GM06990 (cell line): Measurements from ENCODE around the gene DCD.
A peak's percentile ranks its signal among the peaks of the same experiment; 100 is the strongest.

Experiments used
- DNase-seq: peaks from one replicate; pipeline ENCODE4 v3.0.0-alpha.2; 2011; ENCODE audit not compliant: insufficient read length; ENCODE audit errors: extremely low read depth
- H3K27me3 ChIP-seq: replicated peaks from 2 replicates; pipeline ENCODE4 v1.6.0; 2011; ENCODE audit warnings: low read length; ENCODE audit not compliant: control insufficient read depth, insufficient read depth
- H3K36me3 ChIP-seq: 2 replicates; pipeline ENCODE4 v1.5.1; 2011; ENCODE audit warnings: low read length; ENCODE audit not compliant: control insufficient read depth, insufficient read depth
- H3K4me3 ChIP-seq: replicated peaks from 2 replicates; pipeline ENCODE4 v1.5.1; 2011; ENCODE audit warnings: low read depth, mild to moderate bottlenecking, control low read depth, low read length
- CTCF ChIP-seq: IDR thresholded peaks from 2 replicates; pipeline ENCODE4 v1.5.1; 2011; ENCODE audit warnings: low read length, control low read depth, mild to moderate bottlenecking, inconsistent platforms; ENCODE audit not compliant: insufficient read depth, poor library complexity, severe bottlenecking

DCD gene

GRCh38 chr12:54631988-54632728 is 16.0 kb downstream of the DCD start:
- peak; percentile 16 for TF ChIP-seq CTCF
- Histone ChIP-seq H3K27me3 (peaks cover 2% of the 10 kb centered on the region; the same call in 1 of the 2 replicates), H3K36me3 (no peaks in the 10 kb centered on the region), H3K4me3 (no peak overlapping the region)
- DNase-seq, result no peak

- no peak for TF ChIP-seq CTCF
- H3K36me3 ChIP-seq, result no peaks in the 10 kb centered on the region
- no peak overlapping the region for H3K4me3 ChIP-seq
- DNase-seq, result no peak
- H3K27me3 ChIP-seq, result peaks cover 2% of the 10 kb centered on the region; the same call in 1 of the 2 replicates
These were observed 16.6 kb downstream of the DCD start for GRCh38 chr12:54631551-54631950.

GRCh38 chr12:54629925-54630324 is 18.2 kb downstream of the DCD start:
- H3K36me3 ChIP-seq, result no peaks in the 10 kb centered on the region
- DNase-seq, result no peak
- peaks cover 2% of the 10 kb centered on the region; the same call in 1 of the 2 replicates for H3K27me3 ChIP-seq
- no peak overlapping the region for H3K4me3 ChIP-seq
- no peak for TF ChIP-seq CTCF

- no peak for TF ChIP-seq CTCF
- Histone ChIP-seq H3K27me3 (peaks cover 2% of the 10 kb centered on the region; the same call in 1 of the 2 replicates), H3K4me3 (no peak overlapping the region), H3K36me3 (no peaks in the 10 kb centered on the region)
- no peak for DNase-seq
These were observed 19.8 kb downstream of the DCD start for GRCh38 chr12:54628186-54628846.

GRCh38 chr12:54627304-54627703 is 20.9 kb downstream of the DCD start:
- no peaks in the 10 kb centered on the region; the same call in 1 of the 2 replicates for H3K27me3 ChIP-seq
- TF ChIP-seq CTCF, result no peak
- no peak for DNase-seq
- no peaks in the 10 kb centered on the region for H3K36me3 ChIP-seq
- H3K4me3 ChIP-seq, result no peak overlapping the region
